Vagina (tissue), 2 donors: ENCODE measurements around the gene LRMDA.

Source experiments
- CTCF ChIP-seq, 3 experiments: fragments of 450-650 bp in 2 of 3; fragments of 200-600 bp in 1 of 3; sonication (generic) in 1 of 3; IDR thresholded peaks; one replicate each; pipeline ENCODE4 v1.5.1; 2017 to 2019; ENCODE audit warnings: antibody characterized with exemption in 3 of 3, mild to moderate bottlenecking in 2 of 3, moderate library complexity in 2 of 3
- POLR2A ChIP-seq, 2 donors: fragments of 450-650 bp; IDR thresholded peaks; one replicate each; pipeline ENCODE4 v1.6.1; 2017; ENCODE audit warnings: antibody characterized with exemption in 2 of 2, mild to moderate bottlenecking in 2 of 2, moderate library complexity in 2 of 2
- POLR2AphosphoS5 ChIP-seq, 2 donors: sonication (generic); formaldehyde crosslinking; IDR thresholded peaks; one replicate each; pipeline ENCODE4 v1.9.0; 2017; ENCODE audit warnings: antibody characterized with exemption in 2 of 2, mild to moderate bottlenecking in 2 of 2, low read depth in 1 of 2; ENCODE audit not compliant: insufficient read depth in 1 of 2

GRCh38 chr10:76479103-76479790 lies 1047.8 kb downstream of the LRMDA start:
- TF ChIP-seq CTCF (IDR thresholded peaks at IDR 0.05) (no peak), POLR2AphosphoS5 (IDR thresholded peaks at IDR 0.05; ENCODE audit: insufficient read depth in 1 of 2, low read depth in 1 of 2) (no peak), POLR2A (IDR thresholded peaks at IDR 0.05) (no peak)
